Astrocyte of the spinal cord (primary cell): Measurements from ENCODE around the gene RHOBTB1.

Experiments used
- DNase-seq: peaks from one replicate; pipeline ENCODE4 v3.0.0; 2011; ENCODE audit warnings: low read depth, low spot score
- H3K4me3 ChIP-seq: 2 replicates; pipeline ENCODE4 v1.5.1; 2011; ENCODE audit warnings: low read depth, mild to moderate bottlenecking, low read length, moderate library complexity
- in situ Hi-C: cut with HindIII; loops from 2 replicates; pipeline ENCODE4 v1.10.0; 2017; ENCODE audit warnings: low sequenced_read_pairs
- TF ChIP-seq, protein P1 (sequence below): IDR thresholded peaks from 2 replicates; pipeline ENCODE4 v1.5.1; 2012; ENCODE audit warnings: low read depth, mild to moderate bottlenecking, low read length, inconsistent platforms

RHOBTB1 gene

DNA sequence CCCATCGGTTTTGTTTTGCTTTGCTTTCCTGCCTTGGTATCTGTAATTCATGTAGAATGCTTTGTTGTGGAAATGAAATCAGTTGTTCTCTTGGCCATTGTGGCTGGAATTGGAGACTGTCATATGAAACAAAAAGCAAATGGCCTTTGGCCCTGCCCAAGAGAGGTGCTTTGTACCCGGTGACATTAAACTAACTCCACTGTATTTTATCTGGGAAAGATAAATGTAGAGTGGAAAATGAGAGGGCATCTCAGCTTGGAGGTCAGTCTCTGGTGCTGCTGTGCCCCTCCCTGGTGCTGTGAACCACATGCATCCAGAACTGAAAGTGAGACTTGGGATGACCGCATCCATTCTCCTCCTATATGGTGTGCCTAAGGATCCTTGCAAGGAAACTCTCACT is 90.3 kb downstream of the RHOBTB1 start:
- no peak for DNase-seq
- in situ Hi-C loops, result no loop called here
- TF ChIP-seq, protein P1, sequence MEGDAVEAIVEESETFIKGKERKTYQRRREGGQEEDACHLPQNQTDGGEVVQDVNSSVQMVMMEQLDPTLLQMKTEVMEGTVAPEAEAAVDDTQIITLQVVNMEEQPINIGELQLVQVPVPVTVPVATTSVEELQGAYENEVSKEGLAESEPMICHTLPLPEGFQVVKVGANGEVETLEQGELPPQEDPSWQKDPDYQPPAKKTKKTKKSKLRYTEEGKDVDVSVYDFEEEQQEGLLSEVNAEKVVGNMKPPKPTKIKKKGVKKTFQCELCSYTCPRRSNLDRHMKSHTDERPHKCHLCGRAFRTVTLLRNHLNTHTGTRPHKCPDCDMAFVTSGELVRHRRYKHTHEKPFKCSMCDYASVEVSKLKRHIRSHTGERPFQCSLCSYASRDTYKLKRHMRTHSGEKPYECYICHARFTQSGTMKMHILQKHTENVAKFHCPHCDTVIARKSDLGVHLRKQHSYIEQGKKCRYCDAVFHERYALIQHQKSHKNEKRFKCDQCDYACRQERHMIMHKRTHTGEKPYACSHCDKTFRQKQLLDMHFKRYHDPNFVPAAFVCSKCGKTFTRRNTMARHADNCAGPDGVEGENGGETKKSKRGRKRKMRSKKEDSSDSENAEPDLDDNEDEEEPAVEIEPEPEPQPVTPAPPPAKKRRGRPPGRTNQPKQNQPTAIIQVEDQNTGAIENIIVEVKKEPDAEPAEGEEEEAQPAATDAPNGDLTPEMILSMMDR, result no peak
- no peak overlapping the region for H3K4me3 ChIP-seq

DNA sequence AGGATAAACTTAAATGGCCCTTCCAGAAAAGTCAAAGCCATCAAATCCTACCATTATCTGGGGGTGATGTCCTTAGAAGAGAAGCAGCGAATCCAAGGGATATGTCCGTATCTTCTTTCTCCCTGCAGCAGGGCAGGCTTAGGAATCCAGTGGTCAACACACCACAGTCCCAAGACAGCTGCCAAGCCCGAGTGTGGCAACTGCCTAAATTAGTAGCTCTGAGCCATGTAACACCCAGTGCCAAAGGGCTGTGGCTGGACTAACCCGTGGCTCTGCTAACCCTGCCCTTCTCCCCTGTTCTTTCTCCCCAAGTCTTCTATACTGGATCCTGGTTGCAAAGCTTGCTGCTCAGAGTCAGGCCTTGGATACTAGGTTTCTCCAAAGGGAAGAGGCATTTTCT is 90.9 kb downstream of the RHOBTB1 start:
- in situ Hi-C loops, result no loop called here
- TF ChIP-seq, protein P1, result no peak
- no peak for DNase-seq
- no peak overlapping the region for H3K4me3 ChIP-seq

DNA sequence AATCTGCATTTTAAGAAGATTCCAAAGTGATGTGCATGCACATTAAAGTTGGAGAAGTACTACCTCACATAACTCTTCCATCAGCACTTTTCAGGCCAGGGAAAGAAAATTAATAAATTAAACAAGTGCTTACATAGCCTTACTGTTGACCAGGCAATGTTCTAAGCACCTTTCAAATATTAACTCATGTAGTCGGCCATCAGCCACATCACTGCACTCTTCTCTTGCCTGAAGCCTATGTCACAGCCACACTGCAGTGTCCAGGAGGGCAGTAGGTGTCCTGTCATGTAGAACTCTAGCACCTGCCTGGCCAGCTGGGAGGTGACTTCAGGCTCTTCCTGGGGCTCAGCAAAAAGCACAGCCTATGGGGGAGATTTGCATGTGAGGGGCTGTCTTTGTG is 94.2 kb downstream of the RHOBTB1 start:
- in situ Hi-C loops, result no loop called here
- no peak for DNase-seq
- TF ChIP-seq, protein P1, result no peak
- H3K4me3 ChIP-seq, result no peak overlapping the region

DNA sequence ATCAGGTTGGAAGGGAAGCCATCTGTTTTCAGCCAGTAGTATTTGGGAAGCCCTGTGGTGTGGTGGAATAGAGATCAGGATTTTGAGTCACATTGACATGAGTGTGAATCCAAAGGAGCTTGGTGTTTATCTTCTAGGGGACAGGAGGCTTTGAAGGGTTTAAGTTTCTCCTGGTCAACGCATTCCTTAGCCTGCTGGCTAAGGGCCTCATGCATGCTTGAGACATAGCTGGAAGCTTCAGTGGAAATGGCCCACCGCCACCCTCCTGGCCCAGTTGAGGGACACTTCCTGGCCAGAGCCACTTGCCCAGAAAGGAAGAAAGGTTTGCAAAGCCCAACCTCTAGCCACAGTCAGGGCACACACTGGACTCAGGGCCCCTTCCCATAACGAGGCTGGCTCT is 94.8 kb downstream of the RHOBTB1 start:
- TF ChIP-seq, protein P1, result no peak
- no peak overlapping the region for H3K4me3 ChIP-seq
- in situ Hi-C loops, result no loop called here
- no peak for DNase-seq

DNA sequence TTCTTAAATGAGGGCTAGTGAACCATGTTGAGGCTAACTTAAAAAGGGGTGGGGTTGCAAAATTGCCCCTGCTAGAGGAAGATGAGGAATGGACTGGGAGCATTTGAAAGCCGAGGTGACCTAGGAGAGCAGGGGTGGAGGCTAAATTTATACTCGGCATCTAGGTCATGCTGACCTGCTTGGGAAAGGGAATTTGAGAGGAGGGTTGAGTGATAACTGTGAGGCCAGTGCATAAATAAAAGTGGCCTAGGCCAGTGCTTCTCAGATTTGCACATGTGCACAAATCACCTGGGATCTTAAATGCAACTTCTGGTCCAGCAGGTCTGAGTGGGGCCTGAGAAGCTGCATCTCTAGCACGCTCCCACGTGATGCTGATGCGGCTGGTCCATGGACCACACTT is 95.3 kb downstream of the RHOBTB1 start:
- in situ Hi-C loops, result no loop called here
- no peak overlapping the region for H3K4me3 ChIP-seq
- no peak for DNase-seq
- TF ChIP-seq, protein P1, result no peak

DNA sequence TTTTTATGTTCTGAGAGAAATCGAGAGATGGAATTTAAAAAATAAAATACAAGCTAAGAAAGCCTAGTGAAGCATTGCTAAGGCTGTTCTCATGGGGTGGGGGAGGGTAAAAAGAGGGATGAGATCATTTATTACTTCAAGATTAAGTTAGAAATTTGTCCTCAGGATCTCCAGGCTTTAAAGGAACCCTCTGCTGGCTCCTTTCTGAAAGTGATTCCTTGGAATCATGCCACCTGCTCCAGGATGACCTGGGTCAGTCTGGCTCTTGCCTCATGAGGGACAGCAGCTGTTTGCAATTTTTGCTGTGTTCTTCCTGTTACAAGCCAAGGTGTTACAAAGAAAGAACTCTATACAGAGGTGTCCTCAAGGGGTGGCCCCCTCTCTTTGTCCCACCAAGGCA is 95.9 kb downstream of the RHOBTB1 start:
- peak; percentile 31 for DNase-seq
- H3K4me3 ChIP-seq, result no peak overlapping the region
- in situ Hi-C loops, result no loop called here
- TF ChIP-seq, protein P1, result no peak

DNA sequence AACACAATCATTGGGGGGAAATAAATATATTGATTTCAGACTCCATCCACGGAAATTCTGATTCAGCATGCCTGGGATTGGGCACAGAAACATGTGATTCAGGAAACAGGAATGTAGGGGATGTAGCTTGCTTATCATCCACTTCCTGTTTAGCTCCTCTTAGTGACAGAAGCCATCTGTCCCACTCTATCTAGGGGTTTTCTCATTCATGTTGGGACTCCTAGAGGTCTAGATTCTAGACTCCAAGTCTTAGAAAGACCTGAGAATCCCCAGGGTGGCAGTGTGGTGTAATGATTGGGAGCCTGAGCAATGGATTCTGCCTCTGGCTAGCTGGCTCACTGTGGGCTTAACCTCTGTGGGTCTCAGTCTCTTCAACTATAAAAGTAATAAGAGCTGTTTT is 97.8 kb downstream of the RHOBTB1 start:
- no peak overlapping the region for H3K4me3 ChIP-seq
- in situ Hi-C loops, result no loop called here
- TF ChIP-seq, protein P1, result no peak
- DNase-seq, result peak; percentile 8
